ENCODE data around the gene MEFV. TPM values are rescaled to one million over a fixed set of nuclear protein-coding genes. Genes with fewer than 3 reads are reported as not detected.

The MEFV gene
- total and polyA plus RNA-seq, 2 of the 13 experiments (the other 11 are each of a cell fraction or from before 2014, with no cell fraction given) = 0.22 TPM; not detected in 1

DNA sequence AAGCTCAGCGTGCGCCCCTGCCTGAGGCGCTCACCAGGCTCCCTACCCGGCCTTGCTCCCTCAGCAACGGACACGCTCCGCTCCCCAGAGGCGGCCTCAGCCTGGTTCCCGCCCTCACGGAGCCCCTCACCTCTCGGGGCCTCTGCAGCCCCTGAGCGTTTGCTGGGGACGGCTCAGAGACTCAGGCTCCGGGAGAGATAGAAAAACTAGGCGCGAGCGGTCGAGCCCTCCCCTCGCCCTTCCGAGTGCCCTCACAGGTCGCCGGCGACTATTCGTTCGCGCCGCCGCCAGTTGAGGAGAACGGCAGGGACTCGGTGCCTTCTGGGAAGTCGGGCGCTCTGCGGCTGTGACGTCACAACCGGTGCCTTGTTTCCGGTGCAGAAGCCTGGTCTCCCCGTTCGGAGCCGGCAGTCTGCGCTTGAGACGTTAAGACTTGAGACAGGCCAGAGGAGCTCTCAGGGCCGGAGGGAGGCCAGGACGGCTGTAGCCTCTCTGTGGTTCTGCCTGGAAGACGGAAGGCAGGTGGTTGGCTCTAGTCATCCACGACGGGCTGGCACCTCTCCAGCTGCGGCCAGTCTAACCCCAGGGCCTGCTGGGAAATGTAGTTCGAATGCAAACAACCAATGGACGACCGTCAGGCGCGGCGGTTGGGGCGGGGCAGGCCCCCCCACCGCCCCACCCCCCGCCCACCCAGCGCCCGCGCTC is 21.4 kb downstream of the MEFV start, which contains the start of gene ZNF200 (continued):
- TF ChIP-seq, protein P1, sequence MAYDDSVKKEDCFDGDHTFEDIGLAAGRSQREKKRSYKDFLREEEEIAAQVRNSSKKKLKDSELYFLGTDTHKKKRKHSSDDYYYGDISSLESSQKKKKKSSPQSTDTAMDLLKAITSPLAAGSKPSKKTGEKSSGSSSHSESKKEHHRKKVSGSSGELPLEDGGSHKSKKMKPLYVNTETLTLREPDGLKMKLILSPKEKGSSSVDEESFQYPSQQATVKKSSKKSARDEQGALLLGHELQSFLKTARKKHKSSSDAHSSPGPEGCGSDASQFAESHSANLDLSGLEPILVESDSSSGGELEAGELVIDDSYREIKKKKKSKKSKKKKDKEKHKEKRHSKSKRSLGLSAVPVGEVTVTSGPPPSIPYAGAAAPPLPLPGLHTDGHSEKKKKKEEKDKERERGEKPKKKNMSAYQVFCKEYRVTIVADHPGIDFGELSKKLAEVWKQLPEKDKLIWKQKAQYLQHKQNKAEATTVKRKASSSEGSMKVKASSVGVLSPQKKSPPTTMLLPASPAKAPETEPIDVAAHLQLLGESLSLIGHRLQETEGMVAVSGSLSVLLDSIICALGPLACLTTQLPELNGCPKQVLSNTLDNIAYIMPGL (CRISPR knock-in tag; IDR thresholded peaks at IDR 0.05; ENCODE audit: borderline replicate concordance in 1 of 2, low read depth in 1 of 2) = peak; percentile 64 to 92; a peak in 3 of 4 replicates
- TF ChIP-seq RFX3 (CRISPR knock-in tag; IDR thresholded peaks at IDR 0.05) (no peak), ZBTB7A (CRISPR knock-in tag; IDR thresholded peaks at IDR 0.05) (0 out of 2 replicates have a peak, but pooled peaks have one; percentile 41), KLF13 (CRISPR knock-in tag; IDR thresholded peaks at IDR 0.05) (no peak; the same call in 1 of the 2 replicates), ATF7-NPFF (CRISPR knock-in tag; IDR thresholded peaks at IDR 0.05; ENCODE audit: low read depth) (peak; percentile 85), RCOR2 (CRISPR knock-in tag; IDR thresholded peaks at IDR 0.05) (0 out of 2 replicates have a peak, but pooled peaks have one; percentile 31), NR2C2 (CRISPR knock-in tag; IDR thresholded peaks at IDR 0.05; ENCODE audit: borderline replicate concordance) (peak; percentile 88), ZNF605 (CRISPR knock-in tag; IDR thresholded peaks at IDR 0.05) (peak; percentile 80; the same call in 1 of the 2 replicates), ZBTB20 (CRISPR knock-in tag; IDR thresholded peaks at IDR 0.05; ENCODE audit: borderline replicate concordance, low read depth) (peak; percentile 27; the same call in 1 of the 2 replicates), SAFB2 (CRISPR knock-in tag; IDR thresholded peaks at IDR 0.05; ENCODE audit: borderline replicate concordance, low read depth) (peak; percentile 60; the same call in 1 of the 2 replicates), BORCS8-MEF2B (CRISPR knock-in tag; IDR thresholded peaks at IDR 0.05) (no peak; the same call in 1 of the 2 replicates)
- TF ChIP-seq, protein P2, sequence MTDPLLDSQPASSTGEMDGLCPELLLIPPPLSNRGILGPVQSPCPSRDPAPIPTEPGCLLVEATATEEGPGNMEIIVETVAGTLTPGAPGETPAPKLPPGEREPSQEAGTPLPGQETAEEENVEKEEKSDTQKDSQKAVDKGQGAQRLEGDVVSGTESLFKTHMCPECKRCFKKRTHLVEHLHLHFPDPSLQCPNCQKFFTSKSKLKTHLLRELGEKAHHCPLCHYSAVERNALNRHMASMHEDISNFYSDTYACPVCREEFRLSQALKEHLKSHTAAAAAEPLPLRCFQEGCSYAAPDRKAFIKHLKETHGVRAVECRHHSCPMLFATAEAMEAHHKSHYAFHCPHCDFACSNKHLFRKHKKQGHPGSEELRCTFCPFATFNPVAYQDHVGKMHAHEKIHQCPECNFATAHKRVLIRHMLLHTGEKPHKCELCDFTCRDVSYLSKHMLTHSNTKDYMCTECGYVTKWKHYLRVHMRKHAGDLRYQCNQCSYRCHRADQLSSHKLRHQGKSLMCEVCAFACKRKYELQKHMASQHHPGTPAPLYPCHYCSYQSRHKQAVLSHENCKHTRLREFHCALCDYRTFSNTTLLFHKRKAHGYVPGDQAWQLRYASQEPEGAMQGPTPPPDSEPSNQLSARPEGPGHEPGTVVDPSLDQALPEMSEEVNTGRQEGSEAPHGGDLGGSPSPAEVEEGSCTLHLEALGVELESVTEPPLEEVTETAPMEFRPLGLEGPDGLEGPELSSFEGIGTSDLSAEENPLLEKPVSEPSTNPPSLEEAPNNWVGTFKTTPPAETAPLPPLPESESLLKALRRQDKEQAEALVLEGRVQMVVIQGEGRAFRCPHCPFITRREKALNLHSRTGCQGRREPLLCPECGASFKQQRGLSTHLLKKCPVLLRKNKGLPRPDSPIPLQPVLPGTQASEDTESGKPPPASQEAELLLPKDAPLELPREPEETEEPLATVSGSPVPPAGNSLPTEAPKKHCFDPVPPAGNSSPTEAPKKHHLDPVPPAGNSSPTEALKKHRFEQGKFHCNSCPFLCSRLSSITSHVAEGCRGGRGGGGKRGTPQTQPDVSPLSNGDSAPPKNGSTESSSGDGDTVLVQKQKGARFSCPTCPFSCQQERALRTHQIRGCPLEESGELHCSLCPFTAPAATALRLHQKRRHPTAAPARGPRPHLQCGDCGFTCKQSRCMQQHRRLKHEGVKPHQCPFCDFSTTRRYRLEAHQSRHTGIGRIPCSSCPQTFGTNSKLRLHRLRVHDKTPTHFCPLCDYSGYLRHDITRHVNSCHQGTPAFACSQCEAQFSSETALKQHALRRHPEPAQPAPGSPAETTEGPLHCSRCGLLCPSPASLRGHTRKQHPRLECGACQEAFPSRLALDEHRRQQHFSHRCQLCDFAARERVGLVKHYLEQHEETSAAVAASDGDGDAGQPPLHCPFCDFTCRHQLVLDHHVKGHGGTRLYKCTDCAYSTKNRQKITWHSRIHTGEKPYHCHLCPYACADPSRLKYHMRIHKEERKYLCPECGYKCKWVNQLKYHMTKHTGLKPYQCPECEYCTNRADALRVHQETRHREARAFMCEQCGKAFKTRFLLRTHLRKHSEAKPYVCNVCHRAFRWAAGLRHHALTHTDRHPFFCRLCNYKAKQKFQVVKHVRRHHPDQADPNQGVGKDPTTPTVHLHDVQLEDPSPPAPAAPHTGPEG (CRISPR knock-in tag; IDR thresholded peaks at IDR 0.05) = peak; percentile 71; the same call in 1 of the 2 replicates
- TF ChIP-seq, protein P3, sequence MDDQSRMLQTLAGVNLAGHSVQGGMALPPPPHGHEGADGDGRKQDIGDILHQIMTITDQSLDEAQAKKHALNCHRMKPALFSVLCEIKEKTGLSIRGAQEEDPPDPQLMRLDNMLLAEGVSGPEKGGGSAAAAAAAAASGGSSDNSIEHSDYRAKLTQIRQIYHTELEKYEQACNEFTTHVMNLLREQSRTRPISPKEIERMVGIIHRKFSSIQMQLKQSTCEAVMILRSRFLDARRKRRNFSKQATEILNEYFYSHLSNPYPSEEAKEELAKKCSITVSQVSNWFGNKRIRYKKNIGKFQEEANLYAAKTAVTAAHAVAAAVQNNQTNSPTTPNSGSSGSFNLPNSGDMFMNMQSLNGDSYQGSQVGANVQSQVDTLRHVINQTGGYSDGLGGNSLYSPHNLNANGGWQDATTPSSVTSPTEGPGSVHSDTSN (CRISPR knock-in tag; IDR thresholded peaks at IDR 0.05; ENCODE audit: borderline replicate concordance) = peak; percentile 57; the same call in 1 of the 2 replicates
- TF ChIP-seq, protein P4, sequence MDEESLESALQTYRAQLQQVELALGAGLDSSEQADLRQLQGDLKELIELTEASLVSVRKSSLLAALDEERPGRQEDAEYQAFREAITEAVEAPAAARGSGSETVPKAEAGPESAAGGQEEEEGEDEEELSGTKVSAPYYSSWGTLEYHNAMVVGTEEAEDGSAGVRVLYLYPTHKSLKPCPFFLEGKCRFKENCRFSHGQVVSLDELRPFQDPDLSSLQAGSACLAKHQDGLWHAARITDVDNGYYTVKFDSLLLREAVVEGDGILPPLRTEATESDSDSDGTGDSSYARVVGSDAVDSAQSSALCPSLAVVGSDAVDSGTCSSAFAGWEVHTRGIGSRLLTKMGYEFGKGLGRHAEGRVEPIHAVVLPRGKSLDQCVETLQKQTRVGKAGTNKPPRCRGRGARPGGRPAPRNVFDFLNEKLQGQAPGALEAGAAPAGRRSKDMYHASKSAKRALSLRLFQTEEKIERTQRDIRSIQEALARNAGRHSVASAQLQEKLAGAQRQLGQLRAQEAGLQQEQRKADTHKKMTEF (CRISPR knock-in tag; IDR thresholded peaks at IDR 0.05) = peak; percentile 85
- TF ChIP-seq, protein P5, sequence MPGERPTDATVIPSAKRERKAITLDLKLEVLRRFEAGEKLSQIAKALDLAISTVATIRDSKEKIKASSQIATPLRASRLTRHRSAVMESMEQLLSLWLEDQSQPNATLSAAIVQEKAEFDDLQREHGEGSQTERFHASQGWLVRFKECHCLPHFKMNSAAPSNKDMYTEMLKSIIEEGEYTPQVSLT (CRISPR knock-in tag; IDR thresholded peaks at IDR 0.05; ENCODE audit: borderline replicate concordance, low read depth) = no peak
